ENCODE results near the gene IFT80. TPM values are rescaled to one million over a fixed set of nuclear protein-coding genes. Genes with fewer than 3 reads are reported as not detected.
A peak's percentile ranks its signal among the peaks of the same experiment; 100 is the strongest.

The IFT80 gene
- total RNA-seq, 6 donors from 2014 or later, result 12.1 to 68.1 (median 28.4) TPM

DNA sequence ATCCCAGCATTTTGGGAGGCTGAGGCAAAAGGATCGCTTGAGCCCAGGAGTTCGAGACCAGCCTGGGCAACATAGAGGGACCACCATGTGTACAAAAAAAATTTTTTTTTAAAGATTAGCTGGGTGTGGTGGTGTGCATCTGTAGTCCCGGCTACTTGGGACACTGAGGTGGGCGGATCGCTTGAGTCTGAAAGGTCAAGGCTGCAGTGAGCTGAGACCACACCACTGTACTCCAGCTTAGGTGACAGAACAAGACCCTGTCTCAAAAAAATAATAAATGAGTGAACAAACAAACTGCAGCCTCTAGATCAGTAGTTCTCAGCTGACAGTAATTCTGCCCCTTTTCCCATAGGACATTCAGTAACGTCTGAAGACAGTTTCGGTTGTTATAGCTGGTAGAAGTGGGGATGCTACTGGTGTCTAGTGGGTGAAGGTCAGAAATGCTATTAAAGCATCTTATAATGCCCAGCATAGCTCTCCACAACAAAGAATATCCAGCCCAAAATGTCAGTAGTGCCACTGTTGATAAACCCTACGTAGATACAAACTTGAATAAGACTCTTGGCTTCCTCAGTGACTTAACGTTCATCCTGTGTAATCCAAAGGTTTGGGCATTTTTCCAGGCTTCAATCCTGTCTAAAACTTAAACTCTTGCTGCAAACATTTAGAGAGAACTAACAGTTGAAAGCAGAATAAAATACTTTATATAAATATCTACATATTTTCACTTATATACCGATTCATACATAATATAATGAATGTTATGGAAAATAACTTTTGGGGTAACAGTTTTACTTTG is 11.0 kb upstream of the IFT80 start:
- Histone ChIP-seq H3K4me3 (no peak overlapping the region), H3K4me1 (no peaks in the 10 kb centered on the region), H3K36me3 (peaks cover 0 to 26% (median 9%) of the 10 kb centered on the region in 4 donors), H3K27ac (no peak overlapping the region), H3K9me3 (no peaks in the 10 kb centered on the region), H3K27me3 (no peaks in the 10 kb centered on the region)
- TF ChIP-seq CTCF (IDR thresholded peaks at IDR 0.05) (no peak), POLR2AphosphoS5 (IDR thresholded peaks at IDR 0.05) (no peak)
- ATAC-seq (ENCODE audit: low FRiP score in 2 of 2), result no peak
- no peak for DNase-seq
- 83 to 86% methylated on average over 10 of the region's 10 CpGs for WGBS, 2 donors

- Histone ChIP-seq H3K27me3 (no peaks in the 10 kb centered on the region), H3K9me3 (no peaks in the 10 kb centered on the region), H3K36me3 (peaks cover 0 to 6% (median 0%) of the 10 kb centered on the region in 4 donors), H3K4me3 (peak overlapping the region in 2 of 4 donors; percentile 14 to 93), H3K27ac (peak overlapping the region in 2 of 4 donors; percentile 16 to 96), H3K4me1 (peaks cover 12 to 30% (median 16%) of the 10 kb centered on the region in 4 donors)
- 25 to 47% methylated on average over 7 of the region's 7 CpGs for WGBS, 2 donors
- TF ChIP-seq EP300 (IDR thresholded peaks at IDR 0.05) (no peak), POLR2AphosphoS5 (IDR thresholded peaks at IDR 0.05) (no peak), CTCF (IDR thresholded peaks at IDR 0.05) (no peak), POLR2A (IDR thresholded peaks at IDR 0.05) (no peak)
- ATAC-seq (ENCODE audit: low FRiP score in 2 of 2), result no peak
- DNase-seq, result no peak
These were observed 4.9 kb upstream of the IFT80 start for GRCh38 chr3:160403796-160404470.

DNA sequence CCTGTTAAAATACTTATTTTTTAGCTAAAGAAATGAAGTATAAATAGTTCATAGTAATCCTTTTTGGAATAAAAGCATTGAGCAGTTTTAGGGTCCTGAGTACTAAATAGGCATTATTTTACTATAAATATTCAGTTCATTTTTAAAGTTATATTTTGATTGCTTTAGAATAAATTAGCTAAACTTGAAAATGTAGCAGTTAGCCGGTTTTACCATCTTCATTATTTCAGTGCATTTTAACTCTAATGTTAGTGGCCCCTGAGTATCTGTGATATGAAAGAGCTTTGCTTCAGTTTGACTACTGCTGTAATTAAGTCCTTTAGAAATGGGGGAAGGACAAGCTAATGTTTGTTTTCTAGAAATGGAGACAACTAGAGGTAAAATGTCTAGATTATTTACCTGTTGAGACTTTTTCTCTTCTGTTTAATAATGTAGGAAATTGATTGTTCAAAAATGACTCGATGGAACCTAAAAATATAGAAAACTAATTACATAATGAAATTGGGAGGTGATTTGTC is 4.1 kb upstream of the IFT80 start:
- no peaks in the 10 kb centered on the region for H3K27me3 ChIP-seq
- H3K4me1 ChIP-seq, result peaks cover 16 to 37% (median 21%) of the 10 kb centered on the region in 4 donors
- H3K27ac ChIP-seq, result peak overlapping the region in 2 of 4 donors; percentile 31 to 96
- no peaks in the 10 kb centered on the region for H3K9me3 ChIP-seq
- TF ChIP-seq CTCF (IDR thresholded peaks at IDR 0.05) (no peak), POLR2A (IDR thresholded peaks at IDR 0.05) (no peak), EP300 (IDR thresholded peaks at IDR 0.05) (no peak)
- WGBS, 2 donors, result 31 to 45% methylated on average over 2 of the region's 2 CpGs
- peaks cover 0 to 6% (median 0%) of the 10 kb centered on the region in 4 donors for H3K36me3 ChIP-seq
- H3K4me3 ChIP-seq, result peak overlapping the region in 3 of 4 donors; percentile 84 to 93 (median 85)
- ATAC-seq (ENCODE audit: low FRiP score in 2 of 2) (no peak), DNase-seq (no peak)

DNA sequence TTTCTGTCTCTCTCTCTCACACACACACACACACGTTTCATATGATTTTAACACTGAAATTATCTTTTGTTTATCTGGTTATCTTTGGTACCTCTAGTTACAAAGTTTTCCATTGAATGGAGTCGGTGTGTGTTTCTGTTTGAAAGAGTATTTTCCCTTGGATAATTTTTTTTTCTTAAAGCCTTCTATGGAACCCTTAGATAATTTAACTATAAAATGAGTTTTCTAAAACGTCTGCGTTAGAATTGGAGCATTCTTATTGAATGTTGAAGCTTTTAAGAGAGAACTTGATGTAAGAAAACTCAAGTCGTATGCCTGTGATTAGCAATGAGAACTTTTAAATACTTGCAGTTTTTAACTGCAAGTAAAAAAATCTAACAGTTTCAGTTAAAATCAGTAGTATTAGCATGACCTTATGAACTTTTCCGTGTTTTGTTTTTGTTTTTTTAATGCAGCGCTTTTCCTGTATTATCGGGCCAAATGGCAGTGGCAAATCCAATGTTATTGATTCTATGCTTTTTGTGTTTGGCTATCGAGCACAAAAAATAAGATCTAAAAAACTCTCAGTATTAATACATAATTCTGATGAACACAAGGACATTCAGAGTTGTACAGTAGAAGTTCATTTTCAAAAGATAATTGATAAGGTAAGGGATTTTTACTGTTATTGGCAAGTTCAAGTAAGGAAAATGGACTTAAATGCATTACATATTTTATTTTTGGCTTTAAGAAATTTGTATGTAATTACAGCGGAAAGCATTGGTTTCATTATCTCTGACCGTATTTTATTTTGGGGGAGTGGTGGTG is 3.4 kb upstream of the IFT80 start:
- ATAC-seq (ENCODE audit: low FRiP score in 2 of 2) (no peak), DNase-seq (no peak)
- H3K36me3 ChIP-seq, result peaks cover 0 to 6% (median 0%) of the 10 kb centered on the region in 4 donors
- H3K4me3 ChIP-seq, result peak overlapping the region in 3 of 4 donors; percentile 84 to 93 (median 85)
- TF ChIP-seq POLR2A (IDR thresholded peaks at IDR 0.05), result no peak
- no peak for TF ChIP-seq POLR2AphosphoS5 (IDR thresholded peaks at IDR 0.05)
- TF ChIP-seq CTCF (IDR thresholded peaks at IDR 0.05), result no peak
- TF ChIP-seq EP300 (IDR thresholded peaks at IDR 0.05), result no peak
- peak overlapping the region in 2 of 4 donors; percentile 90 to 96 for H3K27ac ChIP-seq
- no peaks in the 10 kb centered on the region for H3K9me3 ChIP-seq
- peaks cover 16 to 42% (median 22%) of the 10 kb centered on the region in 4 donors for H3K4me1 ChIP-seq
- 30 to 46% methylated on average over 11 of the region's 11 CpGs for WGBS, 2 donors
- no peaks in the 10 kb centered on the region for H3K27me3 ChIP-seq
